Ectodermal cell (in vitro differentiated cells): ENCODE data around the gene PCDHGA5.
"Not testable (repeated sequence)": the region's sequence is repeated elsewhere in the genome, so short reads cannot be mapped to it uniquely, and the experiment has no call there.

Experiments used
- H3K27ac ChIP-seq: 2 replicates; pipeline ENCODE4 v1.7.0; 2013; ENCODE audit warnings: mild to moderate bottlenecking, low read depth, low read length; ENCODE audit not compliant: insufficient read depth, poor library complexity, severe bottlenecking
- H3K27me3 ChIP-seq: 2 replicates; pipeline ENCODE4 v1.7.0; 2013; ENCODE audit warnings: mild to moderate bottlenecking, low read length; ENCODE audit not compliant: insufficient read depth, control insufficient read depth, poor library complexity, severe bottlenecking
- H3K36me3 ChIP-seq: one replicate; pipeline ENCODE4 v1.7.0; 2013; ENCODE audit warnings: low read length; ENCODE audit not compliant: control insufficient read depth, insufficient read depth
- H3K4me1 ChIP-seq: one replicate; pipeline ENCODE4 v1.7.0; 2013; ENCODE audit warnings: low read length; ENCODE audit not compliant: control insufficient read depth, insufficient read depth
- H3K4me3 ChIP-seq: 2 replicates; pipeline ENCODE4 v1.7.0; 2013; ENCODE audit warnings: low read depth, low read length, control low read depth; ENCODE audit not compliant: insufficient read depth
- H3K9me3 ChIP-seq: 2 replicates; pipeline ENCODE4 v1.7.0; 2013; ENCODE audit warnings: mild to moderate bottlenecking, low read length, moderate library complexity; ENCODE audit not compliant: control insufficient read depth
- WGBS, 2 experiments: methylation state at CpG; one replicate each; pipeline ENCODE4 v1.1.7; 2013; ENCODE audit warnings: missing lambda C conversion rate in 2 of 2; 5-methylcytosine and 5-hydroxymethylcytosine counted together

PCDHGA5 gene

DNA sequence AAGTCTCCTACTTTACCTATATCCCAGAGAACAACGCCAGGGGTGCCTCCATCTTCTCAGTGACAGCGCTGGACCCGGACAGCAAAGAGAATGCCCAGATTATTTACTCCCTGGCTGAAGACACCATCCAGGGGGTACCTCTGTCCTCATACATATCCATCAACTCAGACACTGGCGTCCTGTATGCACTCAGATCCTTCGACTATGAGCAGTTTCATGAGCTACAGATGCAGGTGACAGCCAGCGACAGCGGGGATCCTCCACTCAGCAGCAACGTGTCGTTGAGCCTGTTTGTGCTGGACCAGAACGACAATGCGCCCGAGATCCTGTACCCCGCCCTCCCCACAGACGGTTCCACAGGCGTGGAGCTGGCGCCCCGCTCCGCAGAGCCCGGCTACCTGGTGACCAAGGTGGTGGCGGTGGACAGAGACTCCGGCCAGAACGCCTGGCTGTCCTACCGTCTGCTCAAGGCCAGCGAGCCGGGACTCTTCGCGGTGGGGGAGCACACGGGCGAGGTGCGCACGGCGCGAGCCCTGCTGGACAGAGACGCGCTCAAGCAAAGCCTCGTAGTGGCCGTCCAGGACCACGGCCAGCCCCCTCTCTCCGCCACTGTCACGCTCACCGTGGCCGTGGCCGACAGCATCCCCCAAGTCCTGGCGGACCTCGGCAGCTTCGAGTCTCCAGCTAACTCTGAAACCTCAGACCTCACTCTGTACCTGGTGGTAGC lies 50.7 kb downstream of the PCDHGA5 start:
- peaks cover 11% of the 10 kb centered on the region for H3K9me3 ChIP-seq
- H3K27me3 ChIP-seq, H3K4me3 ChIP-seq, H3K27ac ChIP-seq, H3K4me1 ChIP-seq: not testable (repeated sequence)
- peaks cover 50% of the 10 kb centered on the region for H3K36me3 ChIP-seq
- WGBS, 2 experiments = 95 to 97% methylated on average over 46 of the region's 46 CpGs

DNA sequence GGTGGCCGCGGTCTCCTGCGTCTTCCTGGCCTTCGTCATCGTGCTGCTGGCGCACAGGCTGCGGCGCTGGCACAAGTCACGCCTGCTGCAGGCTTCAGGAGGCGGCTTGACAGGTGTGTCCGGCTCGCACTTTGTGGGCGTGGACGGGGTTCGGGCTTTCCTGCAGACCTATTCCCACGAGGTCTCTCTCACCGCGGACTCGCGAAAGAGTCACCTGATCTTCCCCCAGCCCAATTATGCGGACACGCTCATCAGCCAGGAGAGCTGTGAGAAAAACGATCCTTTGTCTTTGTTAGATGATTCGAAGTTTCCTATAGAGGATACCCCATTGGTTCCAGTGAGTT lies 51.3 kb downstream of the PCDHGA5 start:
- WGBS, 2 experiments = 96% methylated on average over 24 of the region's 24 CpGs
- H3K27ac ChIP-seq, H3K27me3 ChIP-seq, H3K4me3 ChIP-seq, H3K4me1 ChIP-seq: not testable (repeated sequence)
- H3K9me3 ChIP-seq = peaks cover 11% of the 10 kb centered on the region
- H3K36me3 ChIP-seq = peaks cover 48% of the 10 kb centered on the region
